ENCODE data around the gene SERF1A.
"Not testable (repeated sequence)": the region's sequence is repeated elsewhere in the genome, so short reads cannot be mapped to it uniquely, and the experiment has no call there.

SERF1A gene

GRCh38 chr5:70953068-70953467 lies 52.6 kb downstream of the SERF1A start:
- H3K27ac ChIP-seq (ENCODE audit: insufficient read depth, low read length, poor library complexity, severe bottlenecking); H3K4me1 ChIP-seq (ENCODE audit: control insufficient read depth, insufficient read depth, low read length, poor library complexity, severe bottlenecking); H3K27me3 ChIP-seq (replicated peaks; ENCODE audit: control insufficient read depth, insufficient read depth, low read length, poor library complexity, severe bottlenecking); H3K4me3 ChIP-seq (ENCODE audit: insufficient read depth, low read depth, low read length, poor library complexity, severe bottlenecking); H3K36me3 ChIP-seq (ENCODE audit: control insufficient read depth, insufficient read depth, low read length); DNase-seq; H3K9me3 ChIP-seq (ENCODE audit: control insufficient read depth, low read length): not testable (repeated sequence)

Measured in effector memory CD4-positive, alpha-beta T cell (primary cell).